Right lobe of liver (tissue), 4 donors: ENCODE data around the gene GSC.

Experiments
- POLR2A ChIP-seq: fragments of 450-650 bp; IDR thresholded peaks from one replicate; pipeline ENCODE4 v1.6.1; 2017; ENCODE audit warnings: antibody characterized with exemption, mild to moderate bottlenecking
- TF ChIP-seq, protein P1 (sequence below), 4 donors: fragments of 200-600 bp in 3 of 4; fragments of 450-650 bp in 1 of 4; IDR thresholded peaks; one replicate each; pipeline versions ENCODE4 v1.5.1 to v1.8.0; 2016 to 2022; ENCODE audit warnings: antibody characterized with exemption in 4 of 4, mild to moderate bottlenecking in 2 of 4
- donor health status: DM: no; HTN: no; CAD: no.
- donor health status: DM: no; HTN: no; CAD: no.
- donor health status: DM: no; HTN: yes; CAD: no.

DNA sequence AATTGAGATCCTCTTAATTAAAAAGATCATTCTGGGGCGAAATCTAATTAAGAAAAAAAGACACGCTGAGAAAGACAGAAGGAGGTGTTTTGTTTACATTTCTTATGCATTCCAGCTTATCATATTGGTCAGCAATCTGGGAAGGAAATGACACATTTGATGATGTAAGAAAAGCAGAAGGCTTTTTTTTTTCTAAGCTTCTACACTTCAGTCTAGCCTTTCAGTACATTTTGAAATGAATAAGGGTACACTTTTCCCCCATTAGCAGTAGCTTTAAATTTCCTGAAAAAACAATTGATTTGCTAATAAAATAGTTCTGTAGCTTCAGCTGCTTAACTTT lies 5.9 kb upstream of the GSC start:
- TF ChIP-seq, protein P1, sequence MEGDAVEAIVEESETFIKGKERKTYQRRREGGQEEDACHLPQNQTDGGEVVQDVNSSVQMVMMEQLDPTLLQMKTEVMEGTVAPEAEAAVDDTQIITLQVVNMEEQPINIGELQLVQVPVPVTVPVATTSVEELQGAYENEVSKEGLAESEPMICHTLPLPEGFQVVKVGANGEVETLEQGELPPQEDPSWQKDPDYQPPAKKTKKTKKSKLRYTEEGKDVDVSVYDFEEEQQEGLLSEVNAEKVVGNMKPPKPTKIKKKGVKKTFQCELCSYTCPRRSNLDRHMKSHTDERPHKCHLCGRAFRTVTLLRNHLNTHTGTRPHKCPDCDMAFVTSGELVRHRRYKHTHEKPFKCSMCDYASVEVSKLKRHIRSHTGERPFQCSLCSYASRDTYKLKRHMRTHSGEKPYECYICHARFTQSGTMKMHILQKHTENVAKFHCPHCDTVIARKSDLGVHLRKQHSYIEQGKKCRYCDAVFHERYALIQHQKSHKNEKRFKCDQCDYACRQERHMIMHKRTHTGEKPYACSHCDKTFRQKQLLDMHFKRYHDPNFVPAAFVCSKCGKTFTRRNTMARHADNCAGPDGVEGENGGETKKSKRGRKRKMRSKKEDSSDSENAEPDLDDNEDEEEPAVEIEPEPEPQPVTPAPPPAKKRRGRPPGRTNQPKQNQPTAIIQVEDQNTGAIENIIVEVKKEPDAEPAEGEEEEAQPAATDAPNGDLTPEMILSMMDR (IDR thresholded peaks at IDR 0.05) = no peak
- TF ChIP-seq POLR2A = no peak
